Subcutaneous adipose tissue (tissue), 4 donors: ENCODE results near the gene CDC42EP4. TPM values are rescaled to one million over a fixed set of nuclear protein-coding genes. Genes with fewer than 3 reads are reported as not detected.

ENCODE experiments used
- CTCF ChIP-seq: fragments of 450-650 bp; IDR thresholded peaks from one replicate; pipeline ENCODE4 v1.5.1; 2016; ENCODE audit warnings: low read depth, mild to moderate bottlenecking, control low read depth, antibody characterized with exemption, moderate library complexity
- total RNA-seq, 4 donors: library from RNA; depleted of rRNA; stranded (reverse); fragments of >200 nt; gene quantifications; one replicate each; pipeline ENCODE4 v1.1.0, GENCODE V29; 2016

CDC42EP4 gene
- total RNA-seq, 4 donors from 2014 or later, result 39.9 to 200 (median 75.4) TPM

- no peak for TF ChIP-seq CTCF
These were observed 32.1 kb downstream of the CDC42EP4 start for GRCh38 chr17:73279704-73280103.

- no peak for TF ChIP-seq CTCF
These were observed 33.0 kb downstream of the CDC42EP4 start for GRCh38 chr17:73278465-73279453.

- no peak for TF ChIP-seq CTCF
These were observed 33.7 kb downstream of the CDC42EP4 start for GRCh38 chr17:73278049-73278464.

GRCh38 chr17:73274490-73274889 is 37.3 kb downstream of the CDC42EP4 start:
- no peak for TF ChIP-seq CTCF

GRCh38 chr17:73272906-73273218 is 38.9 kb downstream of the CDC42EP4 start:
- no peak for TF ChIP-seq CTCF

GRCh38 chr17:73271072-73271471 is 40.7 kb downstream of the CDC42EP4 start:
- TF ChIP-seq CTCF, result no peak

- TF ChIP-seq CTCF, result no peak
These were observed 42.0 kb downstream of the CDC42EP4 start for GRCh38 chr17:73269791-73270190.
